BE2C (cell line): ENCODE results near the gene ABHD17A.

Experiments used
- DNase-seq: peaks from one replicate; pipeline ENCODE4 v3.0.0-alpha.2; 2020
- H3K27me3 ChIP-seq: fragments of 250-450 bp; sonication (Bioruptor Pico); 2 replicates; pipeline ENCODE4 v1.5.1; 2020; ENCODE audit warnings: mild to moderate bottlenecking
- H3K36me3 ChIP-seq: fragments of 250-450 bp; sonication (Bioruptor Pico); 2 replicates; pipeline ENCODE4 v1.5.1; 2020; ENCODE audit warnings: mild to moderate bottlenecking
- H3K4me1 ChIP-seq: fragments of 250-450 bp; sonication (Bioruptor Pico); 2 replicates; pipeline ENCODE4 v1.5.1; 2020
- H3K4me3 ChIP-seq: 2 replicates; pipeline ENCODE4 v1.5.1; 2011; ENCODE audit warnings: low read depth, low read length
- H3K9me3 ChIP-seq: fragments of 250-450 bp; sonication (Bioruptor Pico); 2 replicates; pipeline ENCODE4 v1.5.1; 2020
- CTCF ChIP-seq: IDR thresholded peaks from 2 replicates; pipeline ENCODE4 v1.5.1; 2012; ENCODE audit warnings: mild to moderate bottlenecking, low read depth, low read length

Gene ABHD17A

DNA sequence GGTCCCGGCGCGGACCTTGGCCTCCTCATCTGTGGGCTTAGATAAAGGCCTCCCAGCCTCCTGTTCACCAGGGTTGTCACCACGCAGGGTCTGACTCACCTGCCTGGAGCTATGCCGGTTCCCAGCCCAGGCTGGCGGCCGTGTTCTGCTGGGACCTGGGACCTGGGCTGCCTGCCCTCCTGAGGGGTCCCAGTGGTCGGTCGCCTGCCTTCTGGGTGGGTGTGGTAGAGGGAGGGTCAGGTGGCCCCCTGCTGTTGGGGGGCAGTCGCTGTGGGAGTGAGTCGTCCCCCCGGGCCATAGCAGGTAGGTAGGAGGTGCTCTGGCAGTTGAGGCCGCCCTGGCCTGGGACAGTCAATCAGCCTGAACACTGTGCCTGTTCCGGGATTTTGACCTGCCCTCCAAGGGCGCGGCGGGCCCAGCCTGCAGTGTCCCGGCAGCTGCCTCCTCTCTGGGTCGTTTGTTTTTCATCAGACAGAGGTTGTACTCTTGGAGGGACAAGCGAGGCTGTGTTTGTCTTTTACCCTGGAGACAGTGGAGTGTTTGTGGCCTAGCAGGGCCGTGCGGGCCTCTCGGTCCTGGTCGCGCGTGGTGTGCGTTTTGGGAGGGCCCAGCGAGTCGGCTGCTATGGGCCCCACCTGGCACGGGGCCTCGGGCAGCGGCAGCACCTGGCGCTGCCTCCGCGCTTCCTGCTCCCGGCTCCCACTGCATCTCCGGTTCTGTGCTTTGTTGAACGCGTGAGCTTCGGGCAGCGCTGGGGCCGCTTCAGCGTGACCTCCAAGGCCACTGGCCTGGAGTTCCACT, 22.5 kb upstream of the ABHD17A start:
- peaks cover 30% of the 10 kb centered on the region for H3K36me3 ChIP-seq
- H3K4me3 ChIP-seq: no peak overlapping the region
- H3K9me3 ChIP-seq: no peaks in the 10 kb centered on the region
- DNase-seq: no peak
- H3K4me1 ChIP-seq: peaks cover 9% of the 10 kb centered on the region
- H3K27me3 ChIP-seq: no peaks in the 10 kb centered on the region
- no peak for TF ChIP-seq CTCF

DNA sequence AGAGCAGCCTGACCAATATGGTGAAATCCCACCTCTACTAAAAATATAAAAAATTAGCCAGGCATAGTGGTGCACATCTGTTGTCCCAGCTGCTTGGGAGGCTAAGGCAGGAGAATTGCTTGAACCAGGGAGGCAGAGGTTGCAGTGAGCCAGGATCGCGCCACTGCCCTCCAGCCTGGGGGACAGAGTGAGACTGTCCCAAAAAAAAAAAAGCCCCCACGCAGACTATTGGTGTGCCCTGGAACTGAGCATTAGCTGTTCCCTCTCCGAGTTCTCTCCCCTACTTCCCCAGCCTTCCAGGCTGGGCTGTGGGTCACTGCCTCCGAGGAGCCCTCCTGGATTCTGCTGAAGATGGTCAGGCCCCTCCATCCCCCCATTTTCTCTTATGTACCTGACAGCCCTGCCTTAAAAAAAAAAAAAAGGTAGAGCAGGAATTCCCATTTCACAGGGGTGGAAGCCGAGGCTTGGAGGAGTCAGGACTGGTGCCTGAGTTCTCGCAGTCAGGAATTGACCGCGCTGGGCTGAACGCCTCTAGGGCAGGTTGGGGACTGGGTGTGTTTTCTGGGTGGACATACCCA, 21.8 kb upstream of the ABHD17A start:
- H3K4me3 ChIP-seq: no peak overlapping the region
- DNase-seq: no peak
- H3K36me3 ChIP-seq: peaks cover 25% of the 10 kb centered on the region
- H3K9me3 ChIP-seq: no peaks in the 10 kb centered on the region
- peaks cover 9% of the 10 kb centered on the region for H3K4me1 ChIP-seq
- TF ChIP-seq CTCF: no peak
- no peaks in the 10 kb centered on the region for H3K27me3 ChIP-seq

GRCh38 chr19:1905863-1906375, 20.6 kb upstream of the ABHD17A start:
- peak overlapping the region; percentile 61 for H3K4me3 ChIP-seq
- no peak for DNase-seq
- peaks cover 9% of the 10 kb centered on the region for H3K4me1 ChIP-seq
- no peak for TF ChIP-seq CTCF
- H3K9me3 ChIP-seq: no peaks in the 10 kb centered on the region
- H3K27me3 ChIP-seq: no peaks in the 10 kb centered on the region
- H3K36me3 ChIP-seq: peaks cover 20% of the 10 kb centered on the region

GRCh38 chr19:1905110-1905862, 20.0 kb upstream of the ABHD17A start, which contains the start of the genes ADAT3 and SCAMP4:
Gene ADAT3 (plus strand): TSS chr19:1905399. CDS start chr19:1912048, 6,649 bp downstream.
Gene SCAMP4 (plus strand): TSS chr19:1905399. CDS start chr19:1915020, 9,621 bp downstream.
- Histone ChIP-seq H3K27me3 (no peaks in the 10 kb centered on the region), H3K36me3 (peaks cover 20% of the 10 kb centered on the region), H3K9me3 (no peaks in the 10 kb centered on the region), H3K4me1 (peaks cover 9% of the 10 kb centered on the region), H3K4me3 (peak within 1 kb of the TSS; percentile 61)
- TF ChIP-seq CTCF: no peak
- DNase-seq: peak; percentile 100

DNA sequence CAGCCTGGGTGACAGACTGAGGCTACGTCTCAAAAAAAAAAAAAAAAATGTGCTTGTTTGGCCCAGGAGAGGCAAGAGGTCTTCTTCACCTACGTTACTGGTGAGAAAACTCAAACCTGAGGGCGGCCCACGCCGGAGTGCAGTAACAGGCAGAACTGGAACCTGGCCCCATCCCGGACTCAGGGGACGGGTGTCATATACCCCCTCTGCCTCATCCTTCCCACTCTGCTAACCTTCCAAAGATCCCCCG, 19.5 kb upstream of the ABHD17A start:
- Histone ChIP-seq H3K9me3 (no peaks in the 10 kb centered on the region), H3K4me1 (peaks cover 6% of the 10 kb centered on the region), H3K27me3 (no peaks in the 10 kb centered on the region), H3K4me3 (peak overlapping the region; percentile 61; the same call in 1 of the 2 replicates), H3K36me3 (peaks cover 20% of the 10 kb centered on the region)
- DNase-seq: no peak
- TF ChIP-seq CTCF: no peak

DNA sequence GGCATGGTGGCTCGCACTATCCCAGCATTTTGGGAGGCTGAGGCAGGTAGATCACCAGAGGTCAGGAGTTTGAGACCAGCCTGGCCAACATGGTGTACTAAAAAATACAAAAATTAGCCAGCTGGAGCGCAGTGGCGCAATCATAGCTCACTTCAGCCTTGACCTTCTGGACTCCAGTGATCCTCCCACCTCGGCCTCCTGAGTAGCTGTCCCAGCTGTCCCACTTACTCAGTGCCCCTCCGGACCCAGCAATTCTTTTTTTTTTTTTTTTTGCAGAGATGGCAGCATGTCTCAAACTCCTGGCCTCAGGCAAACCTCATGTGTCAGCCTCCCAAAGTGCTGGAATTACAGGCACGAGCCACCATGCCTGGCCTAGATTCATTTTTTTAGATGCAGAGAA, 17.6 kb upstream of the ABHD17A start:
- no peak overlapping the region for H3K4me3 ChIP-seq
- no peak for DNase-seq
- no peak for TF ChIP-seq CTCF
- H3K9me3 ChIP-seq: no peaks in the 10 kb centered on the region
- peaks cover 8% of the 10 kb centered on the region; the same call in 1 of the 2 replicates for H3K36me3 ChIP-seq
- no peaks in the 10 kb centered on the region for H3K27me3 ChIP-seq
- no peaks in the 10 kb centered on the region for H3K4me1 ChIP-seq
